K562 (cell line): ENCODE data around the gene IRS1. TPM values are rescaled to one million over a fixed set of nuclear protein-coding genes. Genes with fewer than 3 reads are reported as not detected.

Source experiments
- BRF2 ChIP-seq: IDR thresholded peaks from 3 replicates; pipeline ENCODE4 v1.6.1; 2011; ENCODE audit warnings: borderline replicate concordance, mild to moderate bottlenecking; ENCODE audit not compliant: insufficient read length, insufficient read depth
- CBX3 ChIP-seq, 2 experiments: IDR thresholded peaks; 1 replicate in 1 of 2; 2 replicates in 1 of 2; pipeline ENCODE4 v1.6.1; 2012; ENCODE audit warnings: inconsistent platforms in 2 of 2, low read length in 2 of 2, borderline replicate concordance in 1 of 2, control low read depth in 1 of 2
- CLOCK ChIP-seq: fragments of 250-450 bp; sonication (Bioruptor Pico); IDR thresholded peaks from 2 replicates; pipeline ENCODE4 v1.4.0; 2020; ENCODE audit warnings: mild to moderate bottlenecking, moderate library complexity, borderline replicate concordance
- FOXK1 ChIP-seq: sonication (generic); formaldehyde crosslinking; IDR thresholded peaks from 2 replicates; pipeline ENCODE4 v1.8.0; 2022; ENCODE audit warnings: missing genetic modification reagents, mild to moderate bottlenecking, borderline replicate concordance
- MCM3 ChIP-seq: fragments of 450-650 bp; IDR thresholded peaks from 2 replicates; pipeline ENCODE4 v1.6.1; 2016
- STAT5B ChIP-seq: fragments of 250-450 bp; sonication (Bioruptor Pico); IDR thresholded peaks from 2 replicates; pipeline ENCODE4 v1.8.0; 2021; ENCODE audit warnings: mild to moderate bottlenecking, inconsistent platforms
- THRB ChIP-seq: fragments of 450-650 bp; formaldehyde crosslinking; conservative IDR thresholded peaks from 2 replicates; pipeline ENCODE4 v1.4.0; 2022; ENCODE audit warnings: mild to moderate bottlenecking, missing genetic modification characterization
- ZNF445 ChIP-seq: fragments of 250-450 bp; sonication (Bioruptor Pico); IDR thresholded peaks from 2 replicates; pipeline ENCODE4 v1.4.0; 2020; ENCODE audit warnings: low read depth, mild to moderate bottlenecking, moderate library complexity
- ZNF561 ChIP-seq: fragments of 450-650 bp; formaldehyde crosslinking; conservative IDR thresholded peaks from 2 replicates; pipeline ENCODE4 v1.4.0; 2020; ENCODE audit warnings: mild to moderate bottlenecking, moderate library complexity
- polyA plus RNA-seq, 8 experiments: library from polyadenylated mRNA; depleted of rRNA in 4 of 8; stranded (reverse) in 5 of 8; unstranded in 3 of 8; fragments of >200 nt; fragmentation: Nextera tagmentation in 2 of 8; fragmentation: Illumina TruSeq in 1 of 8; extraction: Ambion mirVana in 2 of 8; extraction: Trizol in 1 of 8; gene quantifications; 2 replicates each; pipeline versions ENCODE4 v1.2.1 to v1.2.3, GENCODE V29; 2011 to 2014; ENCODE audit warnings: inconsistent platforms in 1 of 8, missing spikeins in 1 of 8
- total RNA-seq, 7 experiments: library from RNA; depleted of rRNA in 6 of 7; stranded (reverse); fragments of >200 nt in 6 of 7; fragmentation: Illumina TruSeq in 2 of 7; extraction: Trizol in 2 of 7; gene quantifications; 2 replicates each; pipeline versions ENCODE4 v1.2.1 to v1.2.3, GENCODE V29; 2011 to 2021; ENCODE audit warnings: low replicate concordance in 1 of 7
- TF ChIP-seq, protein P1 (sequence below): fragments of 250-450 bp; sonication (Bioruptor Pico); IDR thresholded peaks from 2 replicates; pipeline ENCODE4 v1.4.0; 2020
- TF ChIP-seq, protein P2 (sequence below): IDR thresholded peaks from 2 replicates; pipeline ENCODE4 v1.6.1; 2011; ENCODE audit warnings: borderline replicate concordance, low read depth, mild to moderate bottlenecking, moderate library complexity, low read length; ENCODE audit not compliant: insufficient read depth, poor library complexity, severe bottlenecking
- TF ChIP-seq, protein P3 (sequence below): fragments of 250-450 bp; sonication (Bioruptor Pico); IDR thresholded peaks from 2 replicates; pipeline ENCODE4 v1.9.0; 2021; ENCODE audit warnings: mild to moderate bottlenecking

Gene IRS1
- total and polyA plus RNA-seq, 9 of the 15 experiments (the other 6 are each of a cell fraction or from before 2014, with no cell fraction given), result under 0.01 to 0.31 (median 0.08) TPM; not detected in 1

- TF ChIP-seq, protein P1, sequence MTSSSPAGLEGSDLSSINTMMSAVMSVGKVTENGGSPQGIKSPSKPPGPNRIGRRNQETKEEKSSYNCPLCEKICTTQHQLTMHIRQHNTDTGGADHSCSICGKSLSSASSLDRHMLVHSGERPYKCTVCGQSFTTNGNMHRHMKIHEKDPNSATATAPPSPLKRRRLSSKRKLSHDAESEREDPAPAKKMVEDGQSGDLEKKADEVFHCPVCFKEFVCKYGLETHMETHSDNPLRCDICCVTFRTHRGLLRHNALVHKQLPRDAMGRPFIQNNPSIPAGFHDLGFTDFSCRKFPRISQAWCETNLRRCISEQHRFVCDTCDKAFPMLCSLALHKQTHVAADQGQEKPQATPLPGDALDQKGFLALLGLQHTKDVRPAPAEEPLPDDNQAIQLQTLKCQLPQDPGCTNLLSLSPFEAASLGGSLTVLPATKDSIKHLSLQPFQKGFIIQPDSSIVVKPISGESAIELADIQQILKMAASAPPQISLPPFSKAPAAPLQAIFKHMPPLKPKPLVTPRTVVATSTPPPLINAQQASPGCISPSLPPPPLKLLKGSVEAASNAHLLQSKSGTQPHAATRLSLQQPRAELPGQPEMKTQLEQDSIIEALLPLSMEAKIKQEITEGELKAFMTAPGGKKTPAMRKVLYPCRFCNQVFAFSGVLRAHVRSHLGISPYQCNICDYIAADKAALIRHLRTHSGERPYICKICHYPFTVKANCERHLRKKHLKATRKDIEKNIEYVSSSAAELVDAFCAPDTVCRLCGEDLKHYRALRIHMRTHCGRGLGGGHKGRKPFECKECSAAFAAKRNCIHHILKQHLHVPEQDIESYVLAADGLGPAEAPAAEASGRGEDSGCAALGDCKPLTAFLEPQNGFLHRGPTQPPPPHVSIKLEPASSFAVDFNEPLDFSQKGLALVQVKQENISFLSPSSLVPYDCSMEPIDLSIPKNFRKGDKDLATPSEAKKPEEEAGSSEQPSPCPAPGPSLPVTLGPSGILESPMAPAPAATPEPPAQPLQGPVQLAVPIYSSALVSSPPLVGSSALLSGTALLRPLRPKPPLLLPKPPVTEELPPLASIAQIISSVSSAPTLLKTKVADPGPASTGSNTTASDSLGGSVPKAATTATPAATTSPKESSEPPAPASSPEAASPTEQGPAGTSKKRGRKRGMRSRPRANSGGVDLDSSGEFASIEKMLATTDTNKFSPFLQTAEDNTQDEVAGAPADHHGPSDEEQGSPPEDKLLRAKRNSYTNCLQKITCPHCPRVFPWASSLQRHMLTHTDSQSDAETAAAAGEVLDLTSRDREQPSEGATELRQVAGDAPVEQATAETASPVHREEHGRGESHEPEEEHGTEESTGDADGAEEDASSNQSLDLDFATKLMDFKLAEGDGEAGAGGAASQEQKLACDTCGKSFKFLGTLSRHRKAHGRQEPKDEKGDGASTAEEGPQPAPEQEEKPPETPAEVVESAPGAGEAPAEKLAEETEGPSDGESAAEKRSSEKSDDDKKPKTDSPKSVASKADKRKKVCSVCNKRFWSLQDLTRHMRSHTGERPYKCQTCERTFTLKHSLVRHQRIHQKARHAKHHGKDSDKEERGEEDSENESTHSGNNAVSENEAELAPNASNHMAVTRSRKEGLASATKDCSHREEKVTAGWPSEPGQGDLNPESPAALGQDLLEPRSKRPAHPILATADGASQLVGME (CRISPR knock-in tag), result no peak
- TF ChIP-seq MCM3 (no peak), ZNF561 (CRISPR knock-in tag) (no peak), CBX3 (IDR thresholded peaks at IDR 0.05; ENCODE audit: borderline replicate concordance in 1 of 2, low read length in 2 of 2) (no peak), FOXK1 (CRISPR knock-in tag) (no peak), CLOCK (CRISPR knock-in tag) (no peak), THRB (CRISPR knock-in tag) (no peak), ZNF445 (no peak), BRF2 (no peak), STAT5B (CRISPR knock-in tag) (no peak)
- TF ChIP-seq, protein P2, sequence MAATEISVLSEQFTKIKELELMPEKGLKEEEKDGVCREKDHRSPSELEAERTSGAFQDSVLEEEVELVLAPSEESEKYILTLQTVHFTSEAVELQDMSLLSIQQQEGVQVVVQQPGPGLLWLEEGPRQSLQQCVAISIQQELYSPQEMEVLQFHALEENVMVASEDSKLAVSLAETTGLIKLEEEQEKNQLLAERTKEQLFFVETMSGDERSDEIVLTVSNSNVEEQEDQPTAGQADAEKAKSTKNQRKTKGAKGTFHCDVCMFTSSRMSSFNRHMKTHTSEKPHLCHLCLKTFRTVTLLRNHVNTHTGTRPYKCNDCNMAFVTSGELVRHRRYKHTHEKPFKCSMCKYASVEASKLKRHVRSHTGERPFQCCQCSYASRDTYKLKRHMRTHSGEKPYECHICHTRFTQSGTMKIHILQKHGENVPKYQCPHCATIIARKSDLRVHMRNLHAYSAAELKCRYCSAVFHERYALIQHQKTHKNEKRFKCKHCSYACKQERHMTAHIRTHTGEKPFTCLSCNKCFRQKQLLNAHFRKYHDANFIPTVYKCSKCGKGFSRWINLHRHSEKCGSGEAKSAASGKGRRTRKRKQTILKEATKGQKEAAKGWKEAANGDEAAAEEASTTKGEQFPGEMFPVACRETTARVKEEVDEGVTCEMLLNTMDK, result no peak
- TF ChIP-seq, protein P3, sequence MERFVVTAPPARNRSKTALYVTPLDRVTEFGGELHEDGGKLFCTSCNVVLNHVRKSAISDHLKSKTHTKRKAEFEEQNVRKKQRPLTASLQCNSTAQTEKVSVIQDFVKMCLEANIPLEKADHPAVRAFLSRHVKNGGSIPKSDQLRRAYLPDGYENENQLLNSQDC (CRISPR knock-in tag), result no peak
Measured at GRCh38 chr2:226772389-226773179, 27.0 kb downstream of the IRS1 start (continued).
